Mucosa of descending colon (tissue), 3 donors: ENCODE data around the gene DMGDH. TPM values are rescaled to one million over a fixed set of nuclear protein-coding genes. Genes with fewer than 3 reads are reported as not detected.

Experiments
- ATAC-seq: fragments of 200-7000 bp; cut with Tn5 transposase; one replicate; pipeline ENCODE4 v1.9.1; 2020; ENCODE audit warnings: mild to moderate bottlenecking, moderate library complexity
- DNase-seq, 3 donors: peaks; one replicate each; pipeline ENCODE4 v3.0.0-alpha.2; 2020
- H3K36me3 ChIP-seq: fragments of 200-600 bp; one replicate; pipeline ENCODE4 v1.8.0; 2021; ENCODE audit warnings: low read depth, mild to moderate bottlenecking
- H3K4me1 ChIP-seq: fragments of 200-600 bp; one replicate; pipeline ENCODE4 v1.8.0; 2021; ENCODE audit warnings: low read depth, mild to moderate bottlenecking
- H3K4me3 ChIP-seq: fragments of 200-600 bp; one replicate; pipeline ENCODE4 v1.8.0; 2021; ENCODE audit warnings: mild to moderate bottlenecking
- H3K9me3 ChIP-seq: fragments of 200-600 bp; one replicate; pipeline ENCODE4 v1.8.0; 2021; ENCODE audit warnings: mild to moderate bottlenecking
- intact Hi-C, 2 donors: fragments of 100-400 bp; cut with DNase I in 1 of 2; cut with micrococcal nuclease in 1 of 2; formaldehyde crosslinking; loops; one replicate each; pipeline versions ENCODE4 v1.11.0 to v1.11.1; 2022; cut with DNase I, micrococcal nuclease
- total RNA-seq, 3 donors: library from RNA; stranded (reverse); fragmentation: NEBNext Ultra II Directional in 2 of 3; extraction: Animal tissue kit (Norgen Biotek cat#: 25700) in 2 of 3; gene quantifications; one replicate each; pipeline versions ENCODE4 v1.2.1 to v1.2.4, GENCODE V29; 2021 to 2023
- TF ChIP-seq, protein P1 (sequence below): fragments of 200-600 bp; IDR thresholded peaks from one replicate; pipeline ENCODE4 v1.8.0; 2022; ENCODE audit warnings: antibody characterized with exemption, mild to moderate bottlenecking
- donor health status: DM: no; HTN: no; CAD: no; lungs with moderate emphysema.
- donor health status: DM: no; HTN: no; CAD: no.
- donor health status: DM: no; HTN: yes; CAD: no.

Gene DMGDH
- total RNA-seq, 3 donors from 2014 or later = 1.2 to 3.6 (median 1.8) TPM

DNA sequence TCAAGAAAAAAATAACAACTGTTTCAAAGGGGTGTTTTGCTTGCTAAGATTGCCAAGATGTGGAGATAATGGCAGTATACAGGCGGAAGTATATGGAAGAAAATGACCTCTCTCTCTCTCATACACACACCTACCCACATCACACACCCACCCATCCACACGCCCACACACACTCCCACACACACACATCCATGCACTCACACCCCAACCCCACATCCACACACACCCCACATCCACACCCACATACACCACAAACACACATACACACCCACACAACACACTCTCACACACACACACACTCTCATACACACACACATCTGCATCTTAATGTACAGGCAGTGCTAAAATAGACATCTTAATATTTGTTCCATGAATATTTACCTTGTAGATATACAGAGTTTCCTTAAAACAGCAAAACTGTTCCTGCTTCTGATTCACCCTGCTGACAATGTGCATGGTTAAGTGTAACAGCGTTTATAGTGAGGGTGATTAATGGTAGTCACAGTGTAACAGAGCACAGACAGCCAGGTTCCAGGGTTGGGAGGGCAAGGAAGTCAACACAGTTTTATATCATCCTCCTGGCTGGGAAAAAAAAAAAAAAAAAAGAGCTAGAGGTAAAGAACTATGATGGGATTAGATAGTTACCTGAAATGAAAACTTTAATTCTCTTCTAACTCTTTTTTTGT is 8.3 kb upstream of the DMGDH start:
- TF ChIP-seq, protein P1, sequence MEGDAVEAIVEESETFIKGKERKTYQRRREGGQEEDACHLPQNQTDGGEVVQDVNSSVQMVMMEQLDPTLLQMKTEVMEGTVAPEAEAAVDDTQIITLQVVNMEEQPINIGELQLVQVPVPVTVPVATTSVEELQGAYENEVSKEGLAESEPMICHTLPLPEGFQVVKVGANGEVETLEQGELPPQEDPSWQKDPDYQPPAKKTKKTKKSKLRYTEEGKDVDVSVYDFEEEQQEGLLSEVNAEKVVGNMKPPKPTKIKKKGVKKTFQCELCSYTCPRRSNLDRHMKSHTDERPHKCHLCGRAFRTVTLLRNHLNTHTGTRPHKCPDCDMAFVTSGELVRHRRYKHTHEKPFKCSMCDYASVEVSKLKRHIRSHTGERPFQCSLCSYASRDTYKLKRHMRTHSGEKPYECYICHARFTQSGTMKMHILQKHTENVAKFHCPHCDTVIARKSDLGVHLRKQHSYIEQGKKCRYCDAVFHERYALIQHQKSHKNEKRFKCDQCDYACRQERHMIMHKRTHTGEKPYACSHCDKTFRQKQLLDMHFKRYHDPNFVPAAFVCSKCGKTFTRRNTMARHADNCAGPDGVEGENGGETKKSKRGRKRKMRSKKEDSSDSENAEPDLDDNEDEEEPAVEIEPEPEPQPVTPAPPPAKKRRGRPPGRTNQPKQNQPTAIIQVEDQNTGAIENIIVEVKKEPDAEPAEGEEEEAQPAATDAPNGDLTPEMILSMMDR = no peak
- no peak overlapping the region for H3K4me3 ChIP-seq
- no peak for ATAC-seq

DNA sequence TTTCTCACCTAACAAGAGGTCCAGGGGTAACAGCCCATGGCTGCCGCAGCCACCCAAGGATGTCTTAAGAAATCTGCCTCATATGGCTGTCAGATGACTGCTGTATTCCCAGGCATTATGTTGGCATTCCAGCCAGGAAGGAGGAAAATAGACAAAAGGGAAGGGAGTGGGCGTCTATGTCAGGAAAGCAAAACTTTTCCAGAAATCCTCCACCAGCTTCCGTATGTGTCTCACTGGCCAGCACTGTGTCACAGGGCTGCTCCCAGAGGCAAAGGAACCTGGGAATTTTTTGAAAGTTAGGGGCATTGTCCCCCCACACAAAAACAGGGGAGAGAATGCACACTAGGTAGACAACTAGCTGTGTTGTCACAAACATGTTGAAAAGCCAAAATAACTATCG is 7.3 kb upstream of the DMGDH start:
- Histone ChIP-seq H3K4me3 (no peak overlapping the region), H3K4me1 (no peaks in the 10 kb centered on the region), H3K9me3 (no peaks in the 10 kb centered on the region), H3K36me3 (no peaks in the 10 kb centered on the region)
- TF ChIP-seq, protein P1 = no peak
- ATAC-seq (no peak), DNase-seq (no peak)
- intact Hi-C loops = no loop called here

More for the DNA sequence above, 8.3 kb upstream of the DMGDH start:
- intact Hi-C loops = no loop called here
- Histone ChIP-seq H3K4me1 (no peaks in the 10 kb centered on the region), H3K9me3 (no peaks in the 10 kb centered on the region), H3K36me3 (no peaks in the 10 kb centered on the region)
- DNase-seq = no peak

DNA sequence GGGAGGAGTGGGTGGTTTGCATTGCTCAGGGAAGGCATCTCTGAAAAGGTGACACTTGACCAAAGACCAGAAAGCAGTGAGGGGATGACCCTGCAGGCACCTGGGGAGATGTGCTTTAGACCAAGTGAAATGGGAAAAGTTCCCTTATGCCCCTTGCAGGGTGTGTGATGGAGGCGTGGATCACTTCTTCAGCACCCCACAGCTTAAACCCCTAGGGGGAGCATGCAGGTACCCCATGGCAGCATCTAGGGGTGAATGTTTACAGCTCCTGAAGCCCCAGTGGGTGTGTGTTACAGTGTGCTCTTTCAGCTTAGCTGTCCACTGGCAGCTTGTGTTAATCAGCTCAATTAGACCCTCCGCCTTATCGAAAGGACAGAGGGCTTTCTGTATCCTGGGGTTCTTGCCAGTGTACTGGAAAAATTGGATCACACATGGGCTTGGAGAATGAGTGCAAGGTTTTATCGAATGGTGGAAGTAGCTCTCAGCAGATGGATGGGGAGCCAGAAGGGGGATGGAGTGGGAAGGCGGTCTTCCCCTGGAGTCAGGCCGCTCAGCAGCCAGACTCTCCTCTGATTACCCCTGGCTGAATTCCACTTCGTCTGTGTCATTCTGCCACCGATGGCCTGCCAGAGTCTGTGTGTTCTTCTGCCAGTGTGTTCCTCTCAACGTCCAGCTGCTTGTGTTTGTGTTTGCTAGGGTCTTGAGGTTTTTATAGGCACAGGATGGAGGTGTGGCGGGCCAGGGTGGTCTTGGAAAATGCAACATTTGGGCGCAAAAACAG is 6.4 kb upstream of the DMGDH start:
- Histone ChIP-seq H3K4me3 (no peak overlapping the region), H3K9me3 (no peaks in the 10 kb centered on the region), H3K36me3 (no peaks in the 10 kb centered on the region), H3K4me1 (no peaks in the 10 kb centered on the region)
- TF ChIP-seq, protein P1 = no peak
- DNase-seq = no peak
- intact Hi-C loops = no loop called here
- ATAC-seq = no peak

DNA sequence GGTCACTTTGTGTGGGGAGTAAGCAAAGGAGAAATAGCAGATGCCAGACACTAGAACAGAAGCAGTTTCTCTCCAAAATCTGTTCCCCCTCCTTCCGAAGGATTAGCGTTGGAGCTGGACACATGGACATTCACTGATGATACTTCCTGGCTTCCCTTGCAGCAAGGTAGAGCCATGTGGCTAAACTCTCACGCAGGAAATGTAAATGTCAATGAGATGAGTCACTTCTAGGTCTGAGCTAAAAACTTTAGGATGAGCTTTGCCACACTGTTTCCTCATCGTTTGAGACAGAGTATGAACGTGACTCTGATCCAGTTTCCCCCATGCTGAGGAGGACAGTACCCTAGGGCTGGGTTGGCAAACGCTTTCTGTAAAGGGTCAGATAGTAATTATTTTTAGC is 5.2 kb upstream of the DMGDH start:
- ATAC-seq (no peak), DNase-seq (no peak)
- TF ChIP-seq, protein P1 = no peak
- intact Hi-C loops = no loop called here
- no peaks in the 10 kb centered on the region for H3K36me3 ChIP-seq
- H3K9me3 ChIP-seq = no peaks in the 10 kb centered on the region
- no peaks in the 10 kb centered on the region for H3K4me1 ChIP-seq
- H3K4me3 ChIP-seq = no peak overlapping the region

DNA sequence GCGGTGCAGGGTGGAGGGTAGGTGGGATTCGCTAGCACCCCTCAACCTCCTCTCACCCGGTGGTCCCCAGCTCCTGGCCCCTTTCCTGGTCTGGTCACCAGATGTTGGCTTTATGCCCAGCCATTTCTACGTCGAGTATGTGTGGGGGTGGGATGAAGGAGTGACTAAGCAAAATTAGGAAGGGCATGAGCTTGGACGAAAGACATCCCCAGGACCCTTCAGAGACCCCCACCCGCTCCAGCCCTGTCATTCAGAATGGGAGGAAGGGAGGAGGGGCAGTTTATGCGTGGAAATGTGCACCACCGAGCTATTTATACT is 835 bp upstream of the DMGDH start:
- Histone ChIP-seq H3K9me3 (no peaks in the 10 kb centered on the region), H3K36me3 (no peaks in the 10 kb centered on the region), H3K4me1 (no peaks in the 10 kb centered on the region), H3K4me3 (no peak overlapping the region)
- ATAC-seq (no peak), DNase-seq (peak in 1 of 3 donors; percentile 4)
- intact Hi-C loops = no loop called here
- TF ChIP-seq, protein P1 = no peak
